Mucosa of descending colon (tissue), 3 donors: Measurements from ENCODE around the gene ZMPSTE24. TPM values are rescaled to one million over a fixed set of nuclear protein-coding genes. Genes with fewer than 3 reads are reported as not detected.

Experiments
- ATAC-seq: fragments of 200-7000 bp; cut with Tn5 transposase; one replicate; pipeline ENCODE4 v1.9.1; 2020; ENCODE audit warnings: mild to moderate bottlenecking, moderate library complexity
- DNase-seq, 3 donors: peaks; one replicate each; pipeline ENCODE4 v3.0.0-alpha.2; 2020
- H3K36me3 ChIP-seq: fragments of 200-600 bp; one replicate; pipeline ENCODE4 v1.8.0; 2021; ENCODE audit warnings: low read depth, mild to moderate bottlenecking
- H3K4me1 ChIP-seq: fragments of 200-600 bp; one replicate; pipeline ENCODE4 v1.8.0; 2021; ENCODE audit warnings: low read depth, mild to moderate bottlenecking
- H3K4me3 ChIP-seq: fragments of 200-600 bp; one replicate; pipeline ENCODE4 v1.8.0; 2021; ENCODE audit warnings: mild to moderate bottlenecking
- H3K9me3 ChIP-seq: fragments of 200-600 bp; one replicate; pipeline ENCODE4 v1.8.0; 2021; ENCODE audit warnings: mild to moderate bottlenecking
- CTCF ChIP-seq: fragments of 200-600 bp; IDR thresholded peaks from one replicate; pipeline ENCODE4 v1.8.0; 2022; ENCODE audit warnings: antibody characterized with exemption, mild to moderate bottlenecking
- intact Hi-C, 2 donors: fragments of 100-400 bp; cut with DNase I in 1 of 2; cut with micrococcal nuclease in 1 of 2; formaldehyde crosslinking; loops; one replicate each; pipeline versions ENCODE4 v1.11.0 to v1.11.1; 2022; cut with DNase I, micrococcal nuclease
- total RNA-seq, 3 donors: library from RNA; stranded (reverse); fragmentation: NEBNext Ultra II Directional in 2 of 3; extraction: Animal tissue kit (Norgen Biotek cat#: 25700) in 2 of 3; gene quantifications; one replicate each; pipeline versions ENCODE4 v1.2.1 to v1.2.4, GENCODE V29; 2021 to 2023
- donor health status: DM: no; HTN: no; CAD: no; lungs with moderate emphysema.
- donor health status: DM: no; HTN: no; CAD: no.
- donor health status: DM: no; HTN: yes; CAD: no.

Gene ZMPSTE24
- total RNA-seq, 3 donors from 2014 or later: 46.0 to 51.9 (median 47.0) TPM

- DNase-seq (no peak), ATAC-seq (no peak)
- intact Hi-C loops: no loop called here
- TF ChIP-seq CTCF: no peak
- Histone ChIP-seq H3K4me3 (no peak overlapping the region), H3K36me3 (no peaks in the 10 kb centered on the region), H3K9me3 (no peaks in the 10 kb centered on the region), H3K4me1 (no peaks in the 10 kb centered on the region)
These were observed 34.0 kb upstream of the ZMPSTE24 start for GRCh38 chr1:40224040-40224439.

GRCh38 chr1:40226192-40226591 is 31.8 kb upstream of the ZMPSTE24 start:
- peak; percentile 96 for ATAC-seq
- Histone ChIP-seq H3K4me3 (no peak overlapping the region), H3K36me3 (no peaks in the 10 kb centered on the region), H3K9me3 (no peaks in the 10 kb centered on the region), H3K4me1 (no peaks in the 10 kb centered on the region)
- no peak for TF ChIP-seq CTCF
- DNase-seq: no peak
- intact Hi-C loops: no loop called here

DNA sequence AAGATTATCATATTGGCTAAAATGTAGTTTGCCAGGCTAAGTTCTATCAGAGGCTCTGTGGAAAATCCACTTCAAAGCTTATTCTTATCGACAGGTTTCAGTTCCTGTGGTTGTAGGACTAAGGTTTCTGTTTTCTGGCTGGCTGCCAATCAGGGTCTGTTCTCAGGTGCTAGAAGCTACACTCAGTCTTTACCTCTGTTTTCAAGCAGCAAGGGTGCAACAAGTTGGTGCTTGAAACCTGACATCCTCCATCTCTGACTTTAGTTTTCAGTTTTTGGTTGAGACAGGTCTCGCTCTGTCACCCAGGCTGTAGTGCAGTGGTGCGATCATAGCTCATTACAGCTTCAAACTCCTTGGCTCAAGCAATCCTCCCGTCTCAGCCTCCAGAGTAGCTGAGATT is 25.6 kb upstream of the ZMPSTE24 start:
- intact Hi-C loops: no loop called here
- Histone ChIP-seq H3K4me3 (no peak overlapping the region), H3K9me3 (no peaks in the 10 kb centered on the region), H3K4me1 (no peaks in the 10 kb centered on the region), H3K36me3 (no peaks in the 10 kb centered on the region)
- DNase-seq: no peak
- no peak for TF ChIP-seq CTCF
- no peak for ATAC-seq

DNA sequence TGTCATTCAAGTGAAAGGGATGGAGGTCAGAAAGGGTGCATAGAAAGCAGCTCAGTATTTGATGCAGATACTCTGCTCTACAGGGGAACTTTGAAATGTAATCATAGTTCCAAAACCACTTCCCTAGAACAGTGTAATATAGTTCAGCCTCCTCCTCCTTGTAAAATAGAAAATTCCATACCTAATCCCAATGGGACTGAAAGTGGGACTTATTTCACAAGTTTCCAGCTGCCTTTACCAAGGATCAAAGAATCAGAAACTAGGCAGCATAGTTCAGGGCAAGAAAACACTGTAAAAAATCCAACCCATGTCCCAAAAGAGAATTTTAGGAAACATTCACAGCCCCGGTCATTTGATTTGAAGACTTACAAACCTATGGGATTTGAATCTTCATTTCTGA is 18.4 kb upstream of the ZMPSTE24 start:
- intact Hi-C loops: no loop called here
- DNase-seq (no peak), ATAC-seq (no peak)
- TF ChIP-seq CTCF: no peak
- Histone ChIP-seq H3K4me3 (no peak overlapping the region), H3K9me3 (no peaks in the 10 kb centered on the region), H3K36me3 (no peaks in the 10 kb centered on the region), H3K4me1 (no peaks in the 10 kb centered on the region)

GRCh38 chr1:40240390-40240789 is 17.6 kb upstream of the ZMPSTE24 start:
- DNase-seq: no peak
- H3K36me3 ChIP-seq: no peaks in the 10 kb centered on the region
- no peaks in the 10 kb centered on the region for H3K9me3 ChIP-seq
- H3K4me3 ChIP-seq: no peak overlapping the region
- intact Hi-C loops: no loop called here
- TF ChIP-seq CTCF: no peak
- no peak for ATAC-seq
- no peaks in the 10 kb centered on the region for H3K4me1 ChIP-seq

GRCh38 chr1:40241362-40241761 is 16.7 kb upstream of the ZMPSTE24 start:
- ATAC-seq (no peak), DNase-seq (no peak)
- intact Hi-C loops: no loop called here
- H3K36me3 ChIP-seq: no peaks in the 10 kb centered on the region
- no peaks in the 10 kb centered on the region for H3K9me3 ChIP-seq
- H3K4me1 ChIP-seq: no peaks in the 10 kb centered on the region
- H3K4me3 ChIP-seq: no peak overlapping the region
- TF ChIP-seq CTCF: no peak
